ENCODE measurements around the gene CMIP. TPM values are rescaled to one million over a fixed set of nuclear protein-coding genes. Genes with fewer than 3 reads are reported as not detected.

CMIP gene
- total RNA-seq, 2 donors from 2014 or later, result 28.5 to 57.5 TPM

DNA sequence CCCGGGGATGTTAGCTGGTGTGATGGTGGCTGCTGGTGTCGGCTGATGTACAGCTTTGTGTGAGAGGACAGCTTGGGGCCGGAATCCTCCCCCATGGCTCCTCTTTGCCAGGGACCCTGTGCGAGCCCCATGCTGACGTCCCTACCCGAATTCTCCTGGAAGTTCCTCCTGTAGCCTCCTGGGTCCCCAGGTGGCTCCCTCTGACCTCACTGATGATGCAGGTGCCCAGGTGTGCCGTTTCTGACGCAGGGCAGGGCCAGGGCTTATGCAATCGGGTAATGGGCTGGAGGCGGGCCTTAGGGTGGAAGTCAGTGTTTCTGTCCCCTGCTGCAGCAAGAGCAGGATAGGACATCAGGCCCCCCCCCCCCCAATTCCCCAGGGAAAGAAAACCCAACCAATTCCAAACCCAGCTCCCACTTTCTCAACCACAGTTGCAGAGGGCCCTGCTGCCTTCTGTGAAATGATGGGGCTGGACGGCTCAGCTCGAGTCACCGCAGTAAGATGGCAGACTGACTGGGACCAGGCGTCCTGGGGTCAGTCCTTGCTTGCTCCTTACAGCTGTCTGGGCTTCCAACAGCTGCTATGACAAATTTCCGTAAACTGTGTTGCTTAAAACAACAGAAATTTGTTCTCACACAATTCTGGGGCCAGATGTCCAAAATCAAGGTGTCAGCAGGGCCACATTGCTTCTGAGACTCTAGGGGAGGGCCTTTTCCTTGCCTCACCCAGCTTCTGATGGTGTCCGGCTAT is 195.5 kb downstream of the CMIP start:
- Mint-ChIP-seq H3K4me3 (no peak overlapping the region), H3K36me3 (ENCODE audit: low read depth) (no peaks in the 10 kb centered on the region), H3K9me3 (no peaks in the 10 kb centered on the region), H3K27me3 (no peaks in the 10 kb centered on the region), H3K4me1 (peaks cover 7% of the 10 kb centered on the region), H3K27ac (peak overlapping the region; percentile 66)
- no peak for ATAC-seq (replicated peaks)

DNA sequence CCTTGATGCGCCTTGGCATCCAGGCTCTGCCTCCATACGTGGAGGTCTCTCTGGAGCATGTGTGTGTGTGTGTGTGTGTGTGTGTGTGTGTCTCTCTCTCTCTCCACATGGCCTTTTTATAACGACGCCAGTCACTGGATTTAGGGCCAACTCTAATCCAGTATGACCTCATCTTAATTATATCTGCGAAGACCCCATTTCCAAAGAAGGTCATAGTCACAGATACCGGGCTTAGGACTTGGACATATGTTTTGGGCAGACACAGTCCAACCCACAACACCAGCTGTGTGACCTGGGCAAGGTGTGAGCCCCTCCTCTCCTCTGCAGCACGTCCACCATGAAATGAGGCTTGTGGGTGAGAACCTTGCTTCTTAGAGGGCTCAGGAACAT is 196.1 kb downstream of the CMIP start:
- H3K27ac Mint-ChIP-seq, result no peak overlapping the region
- no peak overlapping the region for H3K4me3 Mint-ChIP-seq
- no peaks in the 10 kb centered on the region for H3K27me3 Mint-ChIP-seq
- no peaks in the 10 kb centered on the region for H3K36me3 Mint-ChIP-seq (ENCODE audit: low read depth)
- peaks cover 4% of the 10 kb centered on the region for H3K4me1 Mint-ChIP-seq
- no peaks in the 10 kb centered on the region for H3K9me3 Mint-ChIP-seq
- no peak for ATAC-seq (replicated peaks)

DNA sequence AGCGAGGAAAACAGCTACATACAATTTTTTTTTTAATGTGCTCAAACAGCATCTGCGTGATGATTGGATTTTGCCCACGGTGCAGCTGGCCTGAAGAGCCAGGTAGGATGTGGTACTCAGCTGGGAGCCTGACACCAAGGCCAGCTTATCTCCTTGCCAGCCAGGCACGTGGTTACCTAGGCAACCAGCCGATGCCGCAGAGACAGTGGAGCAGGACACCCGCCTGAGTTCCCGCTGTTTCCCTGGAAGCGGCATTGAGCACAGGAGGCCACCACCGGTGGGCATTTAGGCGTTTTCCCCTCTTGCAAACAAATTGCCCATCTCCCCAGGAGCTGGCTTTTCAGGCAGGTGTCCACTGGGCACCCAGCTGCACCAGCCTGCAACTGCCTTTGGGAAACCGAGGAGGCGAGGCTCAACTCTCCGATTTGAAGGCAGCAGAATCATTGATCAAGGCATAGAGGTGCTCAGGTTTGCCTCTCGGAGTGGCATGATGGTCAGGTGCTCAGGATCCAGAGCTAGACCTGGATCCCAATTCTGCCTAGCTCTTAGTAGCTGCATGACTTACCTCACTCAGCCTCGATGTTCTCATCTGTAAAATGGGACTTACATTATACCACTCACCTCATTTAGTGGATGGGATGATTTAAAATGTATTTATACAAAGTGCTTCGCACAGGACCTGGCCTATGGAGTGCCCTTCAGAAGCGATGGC is 196.9 kb downstream of the CMIP start:
- Mint-ChIP-seq H3K36me3 (ENCODE audit: low read depth) (no peaks in the 10 kb centered on the region), H3K4me3 (no peak overlapping the region), H3K27me3 (no peaks in the 10 kb centered on the region), H3K27ac (peak overlapping the region; percentile 20), H3K9me3 (peaks cover under 1% of the 10 kb centered on the region), H3K4me1 (peaks cover 4% of the 10 kb centered on the region)
- ATAC-seq (replicated peaks), result no peak

DNA sequence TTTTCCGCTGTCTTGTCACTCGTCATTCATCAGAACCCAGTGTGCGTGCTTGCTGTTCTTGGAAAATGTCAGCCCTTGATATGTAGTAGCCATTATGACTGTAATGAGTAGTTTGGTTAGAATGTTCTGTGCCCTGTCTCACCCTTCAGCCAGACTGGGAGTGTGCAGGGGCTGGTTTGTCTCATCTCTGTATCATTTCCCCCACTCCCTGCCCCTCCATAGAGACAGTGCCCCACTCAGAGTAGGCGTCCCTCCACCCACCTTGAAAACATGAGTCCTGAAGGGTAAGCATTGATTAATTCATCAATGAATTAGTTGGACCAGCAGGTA is 197.5 kb downstream of the CMIP start:
- H3K27me3 Mint-ChIP-seq, result no peaks in the 10 kb centered on the region
- no peak overlapping the region for H3K4me3 Mint-ChIP-seq
- peaks cover 10% of the 10 kb centered on the region for H3K4me1 Mint-ChIP-seq
- H3K27ac Mint-ChIP-seq, result peak overlapping the region; percentile 20
- H3K36me3 Mint-ChIP-seq (ENCODE audit: low read depth), result no peaks in the 10 kb centered on the region
- peak; percentile 28 for ATAC-seq (replicated peaks)
- H3K9me3 Mint-ChIP-seq, result peaks cover 4% of the 10 kb centered on the region

DNA sequence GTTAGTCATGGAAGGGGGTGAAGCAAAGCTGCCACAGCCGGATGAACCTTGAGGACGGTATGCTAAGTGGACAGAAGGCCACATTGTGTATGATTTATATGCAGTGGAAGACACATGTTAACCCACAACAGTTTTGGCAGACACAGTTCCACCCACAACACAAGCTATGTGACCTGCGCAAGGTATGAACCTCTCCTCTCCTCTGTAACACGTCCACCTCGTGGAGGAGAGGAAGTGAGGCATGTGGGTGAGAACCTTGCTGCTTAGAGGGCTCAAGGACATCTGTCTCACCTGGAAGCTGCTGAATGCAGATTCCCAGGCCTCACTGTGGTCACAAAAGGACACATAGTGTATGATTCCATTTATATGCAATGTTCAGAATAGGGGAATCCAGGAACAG is 198.3 kb downstream of the CMIP start:
- no peaks in the 10 kb centered on the region for H3K27me3 Mint-ChIP-seq
- ATAC-seq (replicated peaks), result no peak
- H3K9me3 Mint-ChIP-seq, result peaks cover 4% of the 10 kb centered on the region
- H3K4me3 Mint-ChIP-seq, result no peak overlapping the region
- no peak overlapping the region for H3K27ac Mint-ChIP-seq
- H3K4me1 Mint-ChIP-seq, result peaks cover 13% of the 10 kb centered on the region
- no peaks in the 10 kb centered on the region for H3K36me3 Mint-ChIP-seq (ENCODE audit: low read depth)

DNA sequence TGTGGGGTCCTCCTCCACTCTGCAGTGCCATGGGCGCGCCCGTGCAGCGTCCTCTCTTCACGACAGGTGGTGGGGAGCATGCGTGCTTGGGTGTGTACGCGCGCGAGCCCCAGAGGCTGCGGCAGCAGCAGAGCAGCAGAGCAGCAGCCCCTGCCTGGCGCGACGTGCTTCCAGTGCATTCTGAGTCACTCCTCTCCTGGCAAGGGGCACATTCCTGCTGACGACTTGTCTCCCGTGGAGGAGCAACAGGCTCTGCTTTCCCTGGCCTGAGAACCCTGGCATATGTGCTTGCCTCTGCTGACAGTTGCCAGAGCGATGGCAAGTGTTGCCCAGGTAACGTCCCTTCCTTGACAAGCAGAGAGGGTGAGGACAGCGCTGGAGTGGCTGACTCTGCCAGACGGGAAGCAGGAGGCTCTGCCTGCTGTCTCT is 200.7 kb downstream of the CMIP start:
- Mint-ChIP-seq H3K4me3 (no peak overlapping the region), H3K36me3 (ENCODE audit: low read depth) (no peaks in the 10 kb centered on the region)
- no peak for ATAC-seq (replicated peaks)

DNA sequence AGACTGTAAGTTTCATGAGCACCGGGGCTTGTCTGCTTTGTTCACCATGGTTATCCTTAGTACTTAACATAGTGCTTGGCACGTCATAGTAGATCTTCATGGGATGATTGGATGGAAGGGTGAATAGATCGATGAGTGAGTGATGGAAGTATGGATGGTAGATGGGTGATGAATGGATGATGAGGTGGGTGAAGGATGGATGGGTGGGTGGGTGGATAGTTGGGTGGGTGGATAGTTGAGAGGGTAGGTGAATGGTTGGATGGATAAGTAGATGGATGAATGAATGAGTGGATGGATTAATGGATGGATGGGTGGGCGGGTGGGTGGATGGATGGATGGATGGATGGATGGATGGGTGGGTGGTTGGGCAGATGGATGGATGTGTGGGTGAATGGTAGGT is 201.3 kb downstream of the CMIP start:
- Mint-ChIP-seq H3K27ac (no peak overlapping the region), H3K36me3 (ENCODE audit: low read depth) (no peaks in the 10 kb centered on the region), H3K4me1 (peaks cover 13% of the 10 kb centered on the region), H3K9me3 (peaks cover 4% of the 10 kb centered on the region), H3K4me3 (no peak overlapping the region), H3K27me3 (no peaks in the 10 kb centered on the region)
- ATAC-seq (replicated peaks), result no peak

More for the DNA sequence above, 200.7 kb downstream of the CMIP start:
- H3K9me3 Mint-ChIP-seq, result peaks cover 4% of the 10 kb centered on the region
- peaks cover 13% of the 10 kb centered on the region for H3K4me1 Mint-ChIP-seq
- no peak overlapping the region for H3K27ac Mint-ChIP-seq
- no peaks in the 10 kb centered on the region for H3K27me3 Mint-ChIP-seq

DNA sequence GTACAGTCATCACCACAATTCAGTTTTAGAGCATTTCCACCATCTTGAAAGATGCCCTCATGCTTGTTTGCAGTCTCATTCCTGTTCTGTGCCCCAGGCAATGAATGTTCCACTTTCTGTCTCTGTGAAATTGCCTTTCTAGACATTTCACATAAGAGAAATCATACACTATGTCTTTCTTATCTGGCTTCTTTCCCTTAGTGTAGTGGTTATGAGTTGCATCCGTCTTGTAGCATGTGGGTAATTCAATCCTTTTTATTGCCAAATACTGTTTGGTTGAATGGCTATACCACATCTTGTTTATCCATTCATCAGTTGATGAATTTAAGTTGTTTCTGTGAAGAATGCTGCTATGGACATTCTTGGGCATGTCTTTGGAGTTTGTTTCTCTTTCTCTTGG is 202.0 kb downstream of the CMIP start:
- Mint-ChIP-seq H3K4me3 (no peak overlapping the region), H3K27me3 (no peaks in the 10 kb centered on the region), H3K36me3 (ENCODE audit: low read depth) (no peaks in the 10 kb centered on the region), H3K27ac (peak overlapping the region; percentile 72), H3K9me3 (peaks cover 4% of the 10 kb centered on the region), H3K4me1 (peaks cover 13% of the 10 kb centered on the region)
- no peak for ATAC-seq (replicated peaks)

DNA sequence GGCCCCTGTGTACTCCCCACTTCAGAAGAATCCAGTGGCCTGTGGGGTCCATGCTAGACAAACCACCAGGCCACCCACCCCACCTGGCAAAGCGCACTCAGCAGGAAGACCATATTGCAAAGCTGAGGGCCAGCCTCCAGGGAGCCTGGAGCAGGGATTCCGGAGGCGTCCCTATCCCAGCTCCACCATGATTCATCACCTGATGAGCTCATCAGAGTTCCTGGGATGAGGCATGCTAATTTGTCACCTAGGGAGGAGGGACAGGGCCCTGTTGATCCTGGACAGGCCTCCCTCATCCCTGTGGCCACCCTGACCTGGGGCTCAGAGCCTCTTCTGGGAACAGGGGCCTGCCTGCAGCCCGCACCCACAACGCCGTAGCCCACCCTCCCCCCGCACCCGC is 202.9 kb downstream of the CMIP start:
- Mint-ChIP-seq H3K27ac (peak overlapping the region; percentile 72), H3K4me1 (peaks cover 13% of the 10 kb centered on the region), H3K27me3 (no peaks in the 10 kb centered on the region), H3K4me3 (no peak overlapping the region), H3K36me3 (ENCODE audit: low read depth) (peaks cover 8% of the 10 kb centered on the region), H3K9me3 (peaks cover 4% of the 10 kb centered on the region)
- ATAC-seq (replicated peaks), result no peak

DNA sequence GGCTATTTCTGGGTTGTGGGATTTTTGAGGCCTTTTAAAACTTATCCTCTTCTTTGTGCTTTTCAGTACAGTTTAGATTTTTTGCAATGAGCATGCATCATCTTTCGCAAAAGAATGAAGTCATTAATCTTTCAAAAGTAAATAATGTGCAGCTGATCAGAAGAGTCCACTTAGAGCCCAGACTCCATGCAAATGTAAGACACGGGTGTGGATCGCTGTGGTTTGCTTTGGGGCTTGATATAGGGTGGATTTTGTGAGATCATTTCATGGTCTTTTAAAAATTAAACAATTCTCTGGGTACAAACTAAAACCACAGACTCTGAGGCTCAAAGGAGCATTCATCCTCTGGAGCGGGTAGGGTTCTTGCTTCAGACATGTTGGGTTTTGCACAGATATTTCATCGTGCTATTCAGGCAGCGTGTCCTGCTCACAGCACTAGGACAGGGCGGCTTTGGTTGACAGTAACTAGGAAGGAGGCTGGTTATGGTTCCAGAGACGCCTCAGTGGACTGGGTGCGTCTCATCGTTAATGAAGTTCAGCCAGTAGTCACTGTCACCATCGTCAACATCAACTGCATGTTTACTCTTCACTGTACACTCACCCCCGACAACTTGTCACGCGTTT is 205.1 kb downstream of the CMIP start:
- H3K27me3 Mint-ChIP-seq, result no peaks in the 10 kb centered on the region
- H3K27ac Mint-ChIP-seq, result peak overlapping the region; percentile 30
- peaks cover 13% of the 10 kb centered on the region for H3K4me1 Mint-ChIP-seq
- H3K36me3 Mint-ChIP-seq (ENCODE audit: low read depth), result peaks cover 8% of the 10 kb centered on the region
- no peak overlapping the region for H3K4me3 Mint-ChIP-seq
- no peak for ATAC-seq (replicated peaks)
- H3K9me3 Mint-ChIP-seq, result peaks cover 4% of the 10 kb centered on the region

DNA sequence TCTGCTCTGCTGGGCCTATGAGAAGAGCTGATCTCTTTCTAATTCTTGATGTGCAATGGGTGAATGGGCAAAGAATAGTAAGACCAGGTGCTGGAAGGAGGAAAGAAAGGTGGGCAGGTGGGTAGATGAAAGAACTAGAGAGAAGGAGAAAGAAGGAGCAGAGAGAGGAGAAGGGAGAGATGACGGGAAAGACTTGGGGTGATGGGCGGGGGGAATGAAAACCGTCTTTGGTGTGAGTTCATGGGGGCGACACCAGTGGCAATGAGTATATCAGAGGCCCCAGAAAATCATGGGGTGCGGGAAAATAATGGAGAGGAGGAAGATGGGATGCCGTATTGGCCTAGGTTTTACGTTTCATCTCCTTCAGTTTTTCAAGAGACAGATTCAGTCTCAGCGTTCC is 205.7 kb downstream of the CMIP start:
- no peak for ATAC-seq (replicated peaks)
- H3K9me3 Mint-ChIP-seq, result peaks cover 4% of the 10 kb centered on the region
- H3K36me3 Mint-ChIP-seq (ENCODE audit: low read depth), result peaks cover 8% of the 10 kb centered on the region
- no peak overlapping the region for H3K4me3 Mint-ChIP-seq
- H3K27ac Mint-ChIP-seq, result no peak overlapping the region
- H3K4me1 Mint-ChIP-seq, result peaks cover 13% of the 10 kb centered on the region
- H3K27me3 Mint-ChIP-seq, result no peaks in the 10 kb centered on the region

DNA sequence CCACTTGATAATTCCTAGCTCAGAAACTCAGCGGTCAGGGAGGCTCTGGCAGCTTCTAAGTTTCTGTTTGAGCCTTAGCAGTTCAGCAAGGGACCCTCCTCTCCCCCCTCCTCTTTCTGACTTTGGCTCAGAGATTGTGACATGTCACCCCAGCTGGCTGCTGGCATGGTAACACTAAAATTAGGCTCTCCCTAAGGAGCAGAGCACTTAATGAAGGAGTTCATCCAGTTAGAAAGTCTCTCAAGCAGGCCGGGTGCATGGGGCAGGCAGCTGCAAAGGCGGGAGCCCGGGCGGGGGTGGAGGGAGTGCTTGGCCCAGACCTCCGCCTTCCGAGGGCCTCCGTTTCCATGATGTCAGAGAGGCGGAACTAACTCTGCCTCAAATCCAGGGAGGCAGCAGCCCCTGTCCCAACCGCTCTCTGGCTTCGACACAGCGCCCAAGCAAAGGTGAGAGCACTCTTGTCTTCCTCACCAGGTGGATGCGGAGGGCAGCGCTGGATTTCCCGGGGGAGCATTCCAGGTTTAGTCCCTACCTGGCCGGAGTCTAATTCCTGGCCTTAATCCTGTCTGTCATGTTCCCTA is 206.5 kb downstream of the CMIP start:
- Mint-ChIP-seq H3K4me3 (no peak overlapping the region), H3K36me3 (ENCODE audit: low read depth) (peaks cover 8% of the 10 kb centered on the region), H3K4me1 (peaks cover 10% of the 10 kb centered on the region), H3K9me3 (peaks cover 4% of the 10 kb centered on the region), H3K27me3 (no peaks in the 10 kb centered on the region), H3K27ac (no peak overlapping the region)
- no peak for ATAC-seq (replicated peaks)

DNA sequence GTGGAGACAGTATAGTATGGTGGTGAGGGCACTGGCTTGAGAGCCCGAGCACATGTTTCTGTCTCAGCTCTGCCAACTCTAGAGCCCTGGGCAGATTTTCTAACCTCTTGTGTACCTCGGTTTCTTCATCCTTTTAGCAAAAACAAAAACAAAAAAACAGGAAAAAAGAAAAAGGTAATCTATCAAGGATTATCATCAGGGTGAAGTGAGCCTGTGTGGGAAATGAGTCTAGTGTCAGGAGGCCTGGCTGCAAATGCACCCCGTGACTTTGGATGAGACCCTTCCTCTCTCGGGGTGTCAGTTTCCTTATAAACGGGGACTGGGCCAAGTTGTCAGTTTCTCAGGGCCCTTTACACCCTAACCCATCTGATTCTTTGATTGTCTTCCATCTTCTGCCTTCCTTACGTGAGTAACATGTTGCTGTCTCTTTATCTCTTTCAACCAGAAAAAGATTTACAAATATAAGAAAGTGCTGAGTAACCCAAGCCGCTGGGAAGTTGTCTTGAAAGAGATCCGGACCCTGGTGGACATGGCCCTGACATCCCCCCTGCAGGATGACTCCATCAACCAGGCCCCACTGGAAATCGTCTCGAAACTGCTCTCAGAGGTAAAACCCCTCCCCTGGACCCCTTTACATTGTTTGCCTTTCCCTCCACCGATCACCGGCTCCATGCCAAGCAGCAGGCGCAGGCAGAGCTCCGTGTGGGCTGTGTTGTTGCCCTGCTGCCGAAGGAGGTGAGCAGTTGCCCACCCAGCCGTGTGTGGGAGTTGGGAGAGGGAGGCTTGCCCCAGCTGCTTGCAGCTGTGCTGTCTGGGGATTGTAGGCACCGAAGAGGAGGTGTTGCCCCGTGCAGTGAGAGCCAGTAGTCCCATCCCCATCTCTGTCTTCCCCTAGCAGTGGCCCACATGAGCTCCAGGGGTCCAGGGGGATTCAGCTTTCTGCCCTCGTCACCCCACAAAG is 207.4 kb downstream of the CMIP start:
- no peak overlapping the region for H3K27ac Mint-ChIP-seq
- peaks cover 4% of the 10 kb centered on the region for H3K4me1 Mint-ChIP-seq
- peaks cover 14% of the 10 kb centered on the region for H3K36me3 Mint-ChIP-seq (ENCODE audit: low read depth)
- ATAC-seq (replicated peaks), result no peak
- no peaks in the 10 kb centered on the region for H3K27me3 Mint-ChIP-seq
- H3K9me3 Mint-ChIP-seq, result no peaks in the 10 kb centered on the region
- no peak overlapping the region for H3K4me3 Mint-ChIP-seq
